DOHH2 (cell line): ENCODE results near the gene SIPA1.

ENCODE experiments used
- H3F3A ChIP-seq: fragments of 200-600 bp; sonication (generic), shearing (Covaris generic); 2 replicates; pipeline ENCODE4 v1.6.0; 2016; ENCODE audit warnings: antibody characterized with exemption, mild to moderate bottlenecking; ENCODE audit not compliant: control insufficient read depth, insufficient read depth
- H3K27ac ChIP-seq: fragments of 200-600 bp; sonication (generic); 2 replicates; pipeline ENCODE4 v1.5.1; 2014; ENCODE audit warnings: low read depth, mild to moderate bottlenecking, low read length, moderate library complexity
- H3K27me3 ChIP-seq: fragments of 200-600 bp; sonication (generic); 2 replicates; pipeline ENCODE4 v1.6.1; 2014; ENCODE audit warnings: mild to moderate bottlenecking, low read length, mixed read lengths; ENCODE audit not compliant: control insufficient read depth
- H3K36me3 ChIP-seq: fragments of 200-600 bp; sonication (generic); 2 replicates; pipeline ENCODE4 v1.6.1; 2014; ENCODE audit warnings: mild to moderate bottlenecking, low read length, moderate library complexity, mixed read lengths; ENCODE audit not compliant: control insufficient read depth
- H3K4me1 ChIP-seq: fragments of 200-600 bp; sonication (generic); 2 replicates; pipeline ENCODE4 v1.6.1; 2014; ENCODE audit warnings: mild to moderate bottlenecking, low read length, mixed read lengths; ENCODE audit not compliant: control insufficient read depth
- H3K4me2 ChIP-seq: fragments of 200-600 bp; sonication (generic); 2 replicates; pipeline ENCODE4 v1.6.0; 2014; ENCODE audit warnings: mild to moderate bottlenecking, low read length, moderate library complexity
- H3K4me3 ChIP-seq: fragments of 200-600 bp; sonication (generic); 2 replicates; pipeline ENCODE4 v1.5.1; 2014; ENCODE audit warnings: mild to moderate bottlenecking, low read length, mixed read lengths
- H3K79me2 ChIP-seq: fragments of 200-600 bp; sonication (generic); 2 replicates; pipeline ENCODE4 v1.6.1; 2014; ENCODE audit warnings: mild to moderate bottlenecking, low read length, mixed read lengths; ENCODE audit not compliant: control insufficient read depth
- H3K9me2 ChIP-seq: fragments of 200-600 bp; sonication (generic); replicated peaks from 2 replicates; pipeline ENCODE4 v1.6.1; 2014; ENCODE audit warnings: mild to moderate bottlenecking, low read length, mixed read lengths; ENCODE audit not compliant: control insufficient read depth
- H3K9me3 ChIP-seq: fragments of 200-600 bp; sonication (generic); 2 replicates; pipeline ENCODE4 v1.6.1; 2014; ENCODE audit warnings: antibody characterized with exemption, low read length, mixed read lengths; ENCODE audit not compliant: control insufficient read depth, insufficient read depth
- H4K20me1 ChIP-seq: fragments of 200-600 bp; sonication (generic); 2 replicates; pipeline ENCODE4 v1.6.0; 2014; ENCODE audit warnings: low read depth, mild to moderate bottlenecking, antibody characterized with exemption, low read length, moderate library complexity; ENCODE audit not compliant: control insufficient read depth, insufficient read depth
- CTCF ChIP-seq: fragments of 200-600 bp; sonication (generic); IDR thresholded peaks from one replicate; pipeline ENCODE4 v1.5.1; 2014; ENCODE audit warnings: antibody characterized with exemption, mild to moderate bottlenecking, low read depth, low read length; ENCODE audit not compliant: poor library complexity, severe bottlenecking
- EZH2phosphoT487 ChIP-seq: fragments of 200-600 bp; sonication (generic); IDR thresholded peaks from 2 replicates; pipeline ENCODE4 v1.6.1; 2017; ENCODE audit warnings: borderline replicate concordance, mild to moderate bottlenecking, antibody characterized with exemption, low read length, moderate library complexity, mixed read lengths

SIPA1 gene

DNA sequence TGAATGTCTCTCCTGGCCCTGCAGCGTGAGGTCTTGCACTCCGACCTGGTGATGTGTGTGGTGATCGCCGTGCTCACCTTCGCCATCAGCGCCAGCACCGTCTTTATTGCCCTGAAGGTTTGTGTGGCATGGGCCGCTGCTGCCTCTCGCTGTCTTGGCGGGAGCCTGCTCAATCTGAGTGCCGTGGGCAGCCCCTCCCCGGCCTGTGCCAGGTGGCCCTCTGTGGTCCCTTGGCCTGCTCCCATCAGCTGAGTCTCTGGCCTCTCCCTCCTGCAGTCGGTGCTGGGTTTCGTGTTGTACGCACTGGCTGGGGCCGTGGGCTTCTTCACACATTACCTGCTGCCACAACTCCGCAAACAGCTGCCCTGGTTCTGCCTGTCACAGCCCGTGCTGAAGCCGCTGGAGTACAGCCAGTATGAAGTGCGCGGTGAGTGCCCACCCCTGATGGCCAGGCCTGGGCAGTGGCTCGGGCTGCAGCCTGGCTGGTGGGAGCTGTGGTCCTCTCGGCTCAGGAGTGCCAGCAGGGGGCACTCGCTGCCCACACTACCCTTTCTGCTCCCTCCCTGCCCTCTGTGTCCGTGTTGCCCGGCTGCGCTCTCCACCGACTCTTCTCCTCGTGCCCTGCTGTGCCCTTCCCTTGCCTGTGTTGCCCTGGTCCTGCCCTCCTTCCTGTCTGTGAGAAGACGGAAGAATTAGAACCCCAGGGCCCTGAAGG is 12.1 kb upstream of the SIPA1 start:
- Histone ChIP-seq H4K20me1 (no peaks in the 10 kb centered on the region), H3K4me1 (no peaks in the 10 kb centered on the region), H3K4me3 (no peak overlapping the region), H3K36me3 (peaks cover 90% of the 10 kb centered on the region), H3K9me3 (no peaks in the 10 kb centered on the region), H3K9me2 (no peaks in the 10 kb centered on the region), H3K27ac (no peak overlapping the region), H3F3A (no peaks in the 10 kb centered on the region), H3K27me3 (no peaks in the 10 kb centered on the region), H3K79me2 (no peaks in the 10 kb centered on the region), H3K4me2 (no peak overlapping the region)
- peak; percentile 74 for TF ChIP-seq CTCF
- no peak for TF ChIP-seq EZH2phosphoT487

DNA sequence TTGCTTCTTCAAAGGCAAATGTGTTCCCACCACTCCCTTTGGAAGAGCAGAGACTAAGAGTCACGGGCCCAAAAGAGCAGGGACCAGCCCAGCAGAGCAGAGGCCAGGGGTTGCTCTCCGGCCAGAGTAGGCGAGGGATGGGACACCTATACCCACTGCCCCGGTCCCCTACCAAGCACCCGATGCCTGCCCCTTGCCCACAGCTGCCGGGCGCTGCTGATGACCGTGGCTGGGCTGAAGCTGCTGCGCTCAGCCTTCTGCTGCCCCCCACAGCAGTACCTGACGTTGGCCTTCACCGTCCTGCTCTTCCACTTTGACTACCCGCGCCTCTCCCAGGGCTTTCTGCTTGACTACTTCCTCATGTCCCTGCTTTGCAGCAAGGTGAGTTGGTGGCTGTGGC is 10.7 kb upstream of the SIPA1 start:
- peaks cover 84% of the 10 kb centered on the region for H3K36me3 ChIP-seq
- H3K79me2 ChIP-seq: no peaks in the 10 kb centered on the region
- no peaks in the 10 kb centered on the region for H3K27me3 ChIP-seq
- H3K4me3 ChIP-seq: no peak overlapping the region
- no peaks in the 10 kb centered on the region for H3K9me2 ChIP-seq
- no peak for TF ChIP-seq EZH2phosphoT487
- TF ChIP-seq CTCF: no peak
- no peak overlapping the region for H3K4me2 ChIP-seq
- no peaks in the 10 kb centered on the region for H4K20me1 ChIP-seq
- H3K9me3 ChIP-seq: no peaks in the 10 kb centered on the region
- no peaks in the 10 kb centered on the region for H3F3A ChIP-seq
- H3K27ac ChIP-seq: no peak overlapping the region
- H3K4me1 ChIP-seq: no peaks in the 10 kb centered on the region

- Histone ChIP-seq H3K4me3 (no peak overlapping the region), H3K9me2 (no peaks in the 10 kb centered on the region), H3K79me2 (no peaks in the 10 kb centered on the region), H4K20me1 (no peaks in the 10 kb centered on the region), H3F3A (no peaks in the 10 kb centered on the region), H3K4me2 (no peak overlapping the region), H3K4me1 (no peaks in the 10 kb centered on the region), H3K27ac (no peak overlapping the region), H3K27me3 (no peaks in the 10 kb centered on the region), H3K36me3 (peaks cover 79% of the 10 kb centered on the region), H3K9me3 (no peaks in the 10 kb centered on the region)
- TF ChIP-seq EZH2phosphoT487: no peak
These were observed 8.3 kb upstream of the SIPA1 start for GRCh38 chr11:65629579-65629978.

DNA sequence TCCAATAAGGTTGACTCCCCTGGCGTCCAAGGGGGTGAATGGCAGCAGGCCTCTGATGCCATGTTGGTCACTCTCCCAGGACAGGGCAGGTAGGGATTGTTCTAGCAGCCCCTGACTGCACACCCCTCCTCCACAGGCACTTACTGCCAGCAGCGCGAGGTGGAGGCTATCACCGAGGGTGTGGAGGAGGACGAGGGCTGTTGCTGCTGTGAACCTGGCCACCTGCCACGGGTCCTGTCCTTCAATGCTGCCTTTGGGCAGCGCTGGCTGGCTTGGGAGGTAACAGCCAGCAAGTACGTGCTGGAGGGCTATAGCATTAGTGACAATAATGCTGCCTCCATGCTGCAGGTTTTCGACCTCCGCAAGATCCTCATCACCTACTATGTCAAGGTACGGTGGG is 7.7 kb upstream of the SIPA1 start:
- no peak for TF ChIP-seq CTCF
- TF ChIP-seq EZH2phosphoT487: no peak
- H3K79me2 ChIP-seq: no peaks in the 10 kb centered on the region
- no peaks in the 10 kb centered on the region for H3K9me3 ChIP-seq
- H3K27me3 ChIP-seq: no peaks in the 10 kb centered on the region
- H3K4me2 ChIP-seq: no peak overlapping the region
- no peaks in the 10 kb centered on the region for H4K20me1 ChIP-seq
- no peaks in the 10 kb centered on the region for H3K9me2 ChIP-seq
- no peak overlapping the region for H3K27ac ChIP-seq
- peaks cover 79% of the 10 kb centered on the region for H3K36me3 ChIP-seq
- H3K4me1 ChIP-seq: no peaks in the 10 kb centered on the region
- no peak overlapping the region for H3K4me3 ChIP-seq
- H3F3A ChIP-seq: no peaks in the 10 kb centered on the region
